HUES64 (cell line): ENCODE measurements around the gene IDNK. TPM values are rescaled to one million over a fixed set of nuclear protein-coding genes. Genes with fewer than 3 reads are reported as not detected.
A peak's percentile ranks its signal among the peaks of the same experiment; 100 is the strongest.
"Not testable (repeated sequence)": the region's sequence is repeated elsewhere in the genome, so short reads cannot be mapped to it uniquely, and the experiment has no call there.

Experiments used
- H3K27ac ChIP-seq: 2 replicates; pipeline ENCODE4 v1.7.0; 2013; ENCODE audit warnings: low read depth, low read length, inconsistent platforms
- H3K27me3 ChIP-seq: 2 replicates; pipeline ENCODE4 v1.6.1; 2013; ENCODE audit warnings: mild to moderate bottlenecking, low read length; ENCODE audit not compliant: insufficient read depth
- H3K36me3 ChIP-seq: 2 replicates; pipeline ENCODE4 v1.6.1; 2013; ENCODE audit warnings: mild to moderate bottlenecking, low read length; ENCODE audit not compliant: insufficient read depth
- H3K4me1 ChIP-seq: 2 replicates; pipeline ENCODE4 v1.6.1; 2013; ENCODE audit warnings: mild to moderate bottlenecking, low read length, moderate library complexity; ENCODE audit not compliant: insufficient read depth
- H3K4me3 ChIP-seq: 2 replicates; pipeline ENCODE4 v1.5.1; 2013; ENCODE audit warnings: mild to moderate bottlenecking, low read length, moderate library complexity
- H3K9ac ChIP-seq: 2 replicates; pipeline ENCODE4 v1.6.1; 2013; ENCODE audit warnings: mild to moderate bottlenecking, low read depth, low read length
- H3K9me3 ChIP-seq: 2 replicates; pipeline ENCODE4 v1.6.1; 2013; ENCODE audit warnings: low read depth, low read length; ENCODE audit not compliant: insufficient read depth
- WGBS: fragments of 150-250, 120-280 bp; methylation state at CpG from one replicate; pipeline ENCODE4 v1.1.7; 2013; ENCODE audit warnings: missing lambda C conversion rate; 5-methylcytosine and 5-hydroxymethylcytosine counted together
- polyA plus RNA-seq, 2 experiments: library from polyadenylated mRNA; stranded (reverse); fragments of 50-300 nt; gene quantifications; one replicate each; pipeline ENCODE4 v1.2.3, GENCODE V29; 2013

Gene IDNK
- 1.1 TPM for polyA plus RNA-seq (2013, experiment 1 of 2)
- polyA plus RNA-seq (2013, experiment 2 of 2) = 1.6 TPM

DNA sequence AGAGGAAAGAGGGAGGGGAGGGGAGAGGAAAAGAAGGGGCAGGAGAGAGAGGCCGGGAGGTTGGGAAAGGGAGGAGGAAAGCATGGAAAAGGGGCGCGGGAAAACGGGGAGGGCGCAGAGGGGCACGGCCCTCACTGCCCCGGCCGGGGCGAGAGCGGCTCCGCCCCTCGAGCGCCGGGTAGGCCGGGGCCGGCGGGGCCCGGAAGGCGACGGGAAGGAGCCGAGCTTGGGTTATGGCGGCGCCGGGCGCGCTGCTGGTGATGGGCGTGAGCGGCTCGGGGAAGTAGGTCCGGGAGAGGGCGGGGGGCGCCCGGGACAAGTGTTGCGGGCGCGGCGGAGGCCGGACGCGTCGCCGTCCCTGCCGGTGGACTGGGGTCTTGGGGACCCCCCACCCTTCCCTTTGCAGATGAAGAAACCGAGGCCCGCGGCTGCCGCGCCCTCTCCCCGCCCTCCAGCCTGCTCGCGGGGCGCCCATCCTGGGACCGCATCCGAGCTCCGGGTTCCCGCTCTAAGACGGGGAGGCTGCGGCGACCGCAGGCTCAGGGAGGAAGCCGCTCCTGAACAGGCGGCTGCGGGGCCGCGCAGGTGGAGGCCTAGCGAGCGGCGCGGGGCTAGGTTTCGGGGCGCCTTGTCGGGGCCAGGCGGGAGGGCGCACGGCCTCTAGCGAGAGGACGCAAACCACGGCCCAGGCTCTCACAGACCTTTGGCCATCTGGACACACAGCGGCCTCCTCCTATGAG is at the start of gene IDNK:
Gene IDNK (plus strand): TSS at position 205 of the 740 bp plus-strand sequence. CDS start 29 bp downstream, at position 234.
- Histone ChIP-seq H3K4me3 (peak within 1 kb of the TSS; percentile 81), H3K27ac (peak within 1 kb of the TSS; percentile 7; the same call in 1 of the 2 replicates), H3K9me3 (no peaks in the 10 kb centered on the region), H3K27me3 (no peaks in the 10 kb centered on the region), H3K36me3 (no peaks in the 10 kb centered on the region), H3K9ac (peak within 1 kb of the TSS; percentile 73), H3K4me1 (peaks cover 10% of the 10 kb centered on the region; the same call in 1 of the 2 replicates)
- WGBS = under 1% methylated on average over 79 of the region's 79 CpGs

DNA sequence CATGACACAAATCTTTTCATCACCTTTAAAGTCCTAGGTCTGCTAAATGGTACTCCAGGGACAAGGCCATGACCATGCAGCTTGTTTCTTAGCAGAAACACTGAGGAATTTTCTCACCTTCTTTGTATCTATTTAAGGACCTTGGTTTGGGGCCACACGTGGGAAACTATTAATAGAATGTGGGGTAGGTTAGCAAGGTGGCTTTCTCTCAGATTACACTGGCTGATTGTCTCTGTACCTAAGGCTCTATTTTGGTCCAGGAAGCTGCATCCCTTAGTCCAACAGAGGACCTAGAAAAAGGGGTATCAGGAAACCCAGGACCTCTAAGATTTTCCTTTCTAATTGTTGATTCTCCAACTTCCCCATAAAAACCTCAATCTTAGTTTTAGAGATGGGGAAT is 48.5 kb upstream of the IDNK start:
- H3K27me3 ChIP-seq = no peaks in the 10 kb centered on the region
- H3K4me3 ChIP-seq = no peak overlapping the region
- no peak overlapping the region for H3K27ac ChIP-seq
- WGBS = 65% methylated on average over 1 of the region's 1 CpG
- no peak overlapping the region for H3K9ac ChIP-seq
- H3K36me3 ChIP-seq = no peaks in the 10 kb centered on the region
- H3K9me3 ChIP-seq = peaks cover 3% of the 10 kb centered on the region; the same call in 1 of the 2 replicates
- H3K4me1 ChIP-seq = no peaks in the 10 kb centered on the region

DNA sequence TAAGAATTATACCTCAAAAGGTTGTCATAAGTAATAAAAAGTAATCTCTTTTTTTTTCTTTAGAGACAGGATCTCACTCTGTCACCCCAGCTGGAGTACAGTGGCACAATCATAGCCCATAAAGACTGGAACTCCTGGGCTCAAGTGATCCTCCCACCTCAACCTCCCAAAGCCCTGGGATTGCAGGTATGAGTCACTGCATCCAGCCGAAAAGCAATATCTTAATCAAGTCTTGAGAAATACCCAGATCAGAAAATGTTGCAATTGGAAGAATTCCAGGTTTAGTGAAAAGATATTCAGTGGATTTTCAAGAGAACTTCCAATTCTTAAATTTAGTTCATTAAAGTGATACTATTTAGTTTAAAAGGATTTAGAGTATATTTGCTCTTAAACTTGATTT is 40.9 kb upstream of the IDNK start:
- no peak overlapping the region for H3K9ac ChIP-seq
- H3K27me3 ChIP-seq = no peaks in the 10 kb centered on the region
- peaks cover 6% of the 10 kb centered on the region; the same call in 1 of the 2 replicates for H3K4me1 ChIP-seq
- no peak overlapping the region for H3K27ac ChIP-seq
- H3K4me3 ChIP-seq = no peak overlapping the region
- WGBS = 87% methylated on average over 1 of the region's 1 CpG
- peaks cover 3% of the 10 kb centered on the region; the same call in 1 of the 2 replicates for H3K9me3 ChIP-seq
- H3K36me3 ChIP-seq = no peaks in the 10 kb centered on the region

DNA sequence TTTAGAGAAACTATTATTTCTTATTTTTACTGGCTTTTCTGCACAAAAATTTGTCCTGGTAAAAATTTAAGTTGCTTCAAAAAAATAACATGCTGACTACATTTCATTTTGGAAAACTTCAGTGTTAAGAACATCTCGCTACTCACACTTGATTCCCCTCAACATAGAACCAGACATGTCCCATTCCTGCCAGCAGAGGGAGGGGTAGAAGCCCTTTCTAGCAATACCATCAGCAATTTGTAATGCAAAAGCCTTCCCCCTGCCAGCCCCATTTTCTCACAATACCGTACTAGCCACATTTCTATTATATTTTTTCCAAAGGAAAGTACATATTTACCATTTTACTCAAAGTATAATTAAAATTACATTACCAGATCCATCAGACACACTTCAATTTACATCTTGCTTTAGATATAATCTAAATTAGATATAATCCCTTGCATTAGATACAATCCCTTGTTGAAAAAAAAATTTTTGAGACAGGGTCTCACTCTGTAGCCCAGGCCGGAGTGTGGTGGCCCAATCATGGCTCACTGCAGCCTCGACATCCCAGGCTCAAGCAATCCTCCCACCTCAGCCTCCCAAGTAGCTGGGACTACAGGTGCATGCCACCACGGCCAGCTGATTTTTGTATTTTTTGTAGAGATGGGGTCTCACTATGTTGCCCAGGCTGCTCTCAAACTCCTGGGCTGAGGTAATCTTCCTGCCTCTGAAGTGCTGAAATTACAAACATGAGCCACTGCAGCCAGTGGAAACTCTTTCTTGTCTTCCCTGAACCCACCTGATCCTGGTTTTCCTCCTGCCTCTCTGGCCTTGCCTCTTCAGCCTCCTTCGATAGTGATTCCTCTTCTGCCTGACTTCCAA is 39.6 kb upstream of the IDNK start:
- Histone ChIP-seq H3K27ac (no peak overlapping the region), H3K4me3 (no peak overlapping the region), H3K9ac (no peak overlapping the region), H3K4me1 (peaks cover 6% of the 10 kb centered on the region; the same call in 1 of the 2 replicates), H3K9me3 (peaks cover 3% of the 10 kb centered on the region; the same call in 1 of the 2 replicates), H3K36me3 (no peaks in the 10 kb centered on the region), H3K27me3 (no peaks in the 10 kb centered on the region)
- WGBS = 78% methylated on average over 6 of the region's 6 CpGs

DNA sequence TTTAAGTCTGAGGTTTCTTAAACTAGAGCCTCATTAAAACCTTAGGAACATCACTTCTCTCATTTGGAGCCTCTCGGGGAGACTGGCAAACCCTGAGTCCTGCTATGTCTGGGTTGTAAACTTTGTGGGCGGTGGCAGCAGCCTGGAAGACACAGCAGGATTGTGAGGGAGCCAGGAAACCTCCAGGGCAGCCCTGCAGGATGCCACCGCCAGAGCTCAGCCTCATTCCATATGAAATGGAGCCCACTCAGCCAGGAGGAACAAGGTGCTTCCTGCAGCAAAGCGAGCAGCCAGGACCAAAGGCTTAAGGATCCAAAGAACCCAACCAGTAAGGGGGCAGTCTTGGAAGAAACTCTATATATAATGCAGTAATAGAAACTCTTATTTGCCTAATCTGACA is 37.9 kb upstream of the IDNK start:
- no peaks in the 10 kb centered on the region for H3K27me3 ChIP-seq
- H3K27ac ChIP-seq = no peak overlapping the region
- WGBS = 56% methylated on average over 4 of the region's 4 CpGs
- no peak overlapping the region for H3K9ac ChIP-seq
- H3K4me1 ChIP-seq = peaks cover 6% of the 10 kb centered on the region; the same call in 1 of the 2 replicates
- no peak overlapping the region for H3K4me3 ChIP-seq
- H3K36me3 ChIP-seq = no peaks in the 10 kb centered on the region
- H3K9me3 ChIP-seq = no peaks in the 10 kb centered on the region

DNA sequence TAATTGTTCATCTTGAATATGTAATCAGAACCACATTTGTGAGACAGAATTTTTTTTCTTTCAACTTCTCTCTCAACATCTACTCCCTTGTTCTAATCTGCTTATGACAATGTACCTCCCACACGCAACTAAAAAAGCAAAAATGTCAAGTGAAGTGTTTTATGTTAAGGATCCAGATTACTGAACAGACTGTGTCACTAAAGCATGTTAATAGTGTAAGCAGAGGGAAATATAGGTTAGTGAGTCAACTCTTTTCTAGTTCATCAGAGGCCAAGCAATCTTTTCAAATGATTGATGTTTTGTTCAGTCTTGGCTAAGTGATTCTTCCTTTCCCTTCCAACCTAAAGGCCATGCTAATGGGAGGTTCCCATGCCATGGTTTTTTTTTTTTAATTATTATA is 34.7 kb upstream of the IDNK start:
- no peak overlapping the region for H3K9ac ChIP-seq
- no peaks in the 10 kb centered on the region for H3K9me3 ChIP-seq
- H3K27me3 ChIP-seq = no peaks in the 10 kb centered on the region
- no peaks in the 10 kb centered on the region for H3K36me3 ChIP-seq
- H3K4me1 ChIP-seq = peaks cover 6% of the 10 kb centered on the region; the same call in 1 of the 2 replicates
- H3K27ac ChIP-seq = no peak overlapping the region
- no peak overlapping the region for H3K4me3 ChIP-seq
- 90% methylated on average over 1 of the region's 1 CpG for WGBS

DNA sequence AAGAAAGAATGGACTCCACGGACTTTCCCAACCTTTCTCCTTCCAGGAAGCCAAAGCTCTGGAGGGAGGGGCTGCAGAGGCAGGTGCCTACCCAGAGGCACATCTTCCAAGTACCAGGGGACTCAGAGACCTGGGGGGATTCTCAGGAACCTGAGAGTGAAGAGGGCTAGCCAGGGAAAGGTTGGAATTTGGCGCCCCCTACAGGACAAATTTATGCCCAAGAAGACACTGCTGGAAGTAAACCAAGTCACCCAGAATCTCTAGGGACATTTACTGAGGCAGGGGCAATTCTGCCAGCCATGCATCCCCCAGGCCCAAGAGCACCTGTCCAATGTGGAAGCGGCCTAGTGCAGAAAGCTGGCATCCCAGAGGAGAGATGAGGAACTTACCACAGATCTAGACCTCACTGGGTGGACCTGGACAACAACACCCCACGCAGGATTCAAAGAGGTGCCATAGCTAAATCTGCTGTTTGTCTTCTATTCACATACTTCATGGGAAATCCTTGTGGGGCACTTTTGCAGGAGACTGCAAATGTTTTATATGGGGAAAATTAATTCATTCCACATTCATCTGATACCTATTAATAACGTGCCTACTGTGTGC is 25.9 kb upstream of the IDNK start:
- 39% methylated on average over 5 of the region's 5 CpGs for WGBS
- Histone ChIP-seq H3K27ac (no peak overlapping the region), H3K27me3 (no peaks in the 10 kb centered on the region), H3K9me3 (no peaks in the 10 kb centered on the region), H3K9ac (no peak overlapping the region), H3K4me1 (no peaks in the 10 kb centered on the region), H3K4me3 (no peak overlapping the region), H3K36me3 (no peaks in the 10 kb centered on the region)

DNA sequence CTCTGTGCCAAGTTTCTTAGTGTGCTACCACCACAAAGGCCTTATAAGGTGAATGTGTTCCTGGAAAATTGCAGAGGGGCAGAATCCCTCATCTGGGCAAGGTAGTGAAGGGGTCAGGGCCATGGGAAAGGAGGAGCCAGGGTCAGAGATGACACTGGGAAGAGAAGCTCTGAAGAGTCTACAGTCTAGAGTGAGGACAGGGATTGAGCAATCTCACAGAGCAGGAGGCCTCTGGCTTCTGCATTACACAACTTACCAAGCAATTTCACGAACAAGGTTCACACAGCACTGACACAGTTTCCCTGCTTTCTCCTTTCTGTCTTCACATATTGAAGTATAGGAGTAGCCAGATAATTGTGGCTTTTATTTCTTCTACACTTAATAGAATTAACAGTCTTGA is 24.5 kb upstream of the IDNK start:
- WGBS = 100% methylated on average over 1 of the region's 1 CpG
- Histone ChIP-seq H3K9me3 (no peaks in the 10 kb centered on the region), H3K36me3 (no peaks in the 10 kb centered on the region), H3K27me3 (no peaks in the 10 kb centered on the region), H3K9ac (no peak overlapping the region), H3K27ac (no peak overlapping the region), H3K4me1 (no peaks in the 10 kb centered on the region), H3K4me3 (no peak overlapping the region)

DNA sequence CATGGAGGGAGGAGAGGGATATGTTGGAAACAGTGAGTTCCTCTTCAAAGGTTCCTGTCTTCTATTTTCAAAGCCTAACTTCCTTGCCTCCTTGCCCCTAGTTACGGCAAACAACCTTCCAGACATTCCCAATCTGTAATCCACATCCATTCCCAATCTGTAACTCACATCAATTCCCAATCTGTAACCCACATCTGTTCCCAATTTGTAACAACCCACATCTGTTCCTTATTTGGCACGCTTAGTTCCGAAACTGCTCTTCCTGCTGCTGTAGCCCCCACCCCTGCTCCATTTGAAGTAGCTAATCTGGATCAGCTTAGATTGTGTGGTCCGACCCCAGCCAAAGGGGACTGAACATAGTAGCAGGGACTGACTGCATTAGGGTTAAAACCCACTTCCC is 23.9 kb upstream of the IDNK start:
- no peak overlapping the region for H3K9ac ChIP-seq
- H3K27me3 ChIP-seq = no peaks in the 10 kb centered on the region
- H3K4me1 ChIP-seq = no peaks in the 10 kb centered on the region
- no peak overlapping the region for H3K4me3 ChIP-seq
- WGBS = 90% methylated on average over 4 of the region's 4 CpGs
- H3K27ac ChIP-seq = no peak overlapping the region
- H3K9me3 ChIP-seq = no peaks in the 10 kb centered on the region
- no peaks in the 10 kb centered on the region for H3K36me3 ChIP-seq

DNA sequence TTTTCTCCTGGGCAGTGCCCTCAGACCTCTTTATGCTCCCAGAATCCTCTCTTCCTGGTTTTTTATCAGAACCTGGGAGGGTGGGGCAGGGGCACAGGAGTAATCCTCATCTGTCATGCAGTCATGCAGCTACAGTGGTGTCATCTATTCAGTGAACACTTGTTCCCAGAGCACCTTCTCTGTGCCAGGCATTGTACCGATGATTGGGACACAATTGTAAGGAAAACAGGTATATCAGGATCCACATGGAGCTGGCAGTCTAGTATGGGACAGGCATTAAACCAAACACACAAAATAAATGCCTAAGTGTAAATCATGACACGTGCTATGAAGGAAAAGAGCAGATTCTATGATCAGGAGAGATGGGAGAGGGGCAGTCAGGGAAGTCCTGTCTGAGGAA is 21.5 kb upstream of the IDNK start:
- Histone ChIP-seq H3K4me3 (no peak overlapping the region), H3K9me3 (no peaks in the 10 kb centered on the region), H3K27ac (no peak overlapping the region), H3K9ac (no peak overlapping the region), H3K36me3 (no peaks in the 10 kb centered on the region), H3K4me1 (no peaks in the 10 kb centered on the region), H3K27me3 (no peaks in the 10 kb centered on the region)
- 93% methylated on average over 2 of the region's 2 CpGs for WGBS

DNA sequence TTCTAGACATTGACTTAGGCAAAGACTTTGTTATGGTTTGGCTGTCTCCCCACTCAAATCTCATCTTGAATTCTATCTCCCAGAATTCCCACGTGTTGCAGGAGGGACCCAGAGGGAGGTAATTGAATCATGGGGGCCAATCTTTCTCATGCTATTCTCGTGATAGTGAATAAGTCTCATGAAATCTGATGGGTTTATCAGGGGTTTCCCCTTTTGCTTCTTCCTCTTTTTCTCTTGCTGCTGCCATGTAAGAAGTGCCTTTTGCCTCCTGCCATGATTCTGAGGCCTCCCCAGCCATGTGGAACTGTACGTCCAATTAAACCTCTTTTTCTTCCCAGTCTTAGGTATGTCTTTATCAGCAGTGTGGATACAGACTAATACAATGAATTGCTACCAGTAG is 15.3 kb upstream of the IDNK start:
- H3K9me3 ChIP-seq, H3K4me1 ChIP-seq, H3K4me3 ChIP-seq, H3K36me3 ChIP-seq, H3K27ac ChIP-seq, H3K27me3 ChIP-seq, H3K9ac ChIP-seq: not testable (repeated sequence)
- WGBS = 86% methylated on average over 3 of the region's 3 CpGs
